Globus pallidus (tissue), 1 donor: ENCODE results near the gene PCDHGB3.

Experiments used
- DNase-seq: peaks from one replicate; pipeline ENCODE4 v3.0.0-alpha.2; 2015; ENCODE audit warnings: low spot score

The PCDHGB3 gene

GRCh38 chr5:141419074-141419880 lies 49.2 kb downstream of the PCDHGB3 start:
- no peak for DNase-seq

GRCh38 chr5:141420855-141421488 lies 50.9 kb downstream of the PCDHGB3 start, which contains the start of gene PCDHGA11:
TSS of gene PCDHGA11 (plus strand) at chr5:141421051. CDS start at chr5:141421228, 177 bp downstream.
- DNase-seq: no peak

GRCh38 chr5:141421489-141421855 lies 51.4 kb downstream of the PCDHGB3 start:
- DNase-seq: no peak
